ENCODE data around the gene TMCO2. TPM values are rescaled to one million over a fixed set of nuclear protein-coding genes. Genes with fewer than 3 reads are reported as not detected.

The TMCO2 gene
- total RNA-seq, 1 donor from 2014 or later = not detected

GRCh38 chr1:40248412-40248811 lies 675 bp downstream of the TMCO2 start:
- no peaks in the 10 kb centered on the region for H3K27me3 Mint-ChIP-seq
- DNase-seq (ENCODE audit: low spot score, unreplicated experiment) = no peak
- H3K9me3 Mint-ChIP-seq (ENCODE audit: low read depth) = no peaks in the 10 kb centered on the region
- no peak overlapping the region for H3K4me3 Mint-ChIP-seq (ENCODE audit: low read depth)
- no peak for TF ChIP-seq CTCF (IDR thresholded peaks at IDR 0.05; ENCODE audit: unreplicated experiment)
- no peak overlapping the region for H3K27ac Mint-ChIP-seq
- no peaks in the 10 kb centered on the region for H3K36me3 Mint-ChIP-seq (ENCODE audit: insufficient read depth)
- peaks cover 15% of the 10 kb centered on the region for H3K4me1 Mint-ChIP-seq (ENCODE audit: low read depth)

- Mint-ChIP-seq H3K27ac (no peak overlapping the region), H3K9me3 (ENCODE audit: low read depth) (no peaks in the 10 kb centered on the region), H3K36me3 (ENCODE audit: insufficient read depth) (peaks cover 2% of the 10 kb centered on the region), H3K4me1 (ENCODE audit: low read depth) (peaks cover 15% of the 10 kb centered on the region), H3K4me3 (ENCODE audit: low read depth) (no peak overlapping the region), H3K27me3 (no peaks in the 10 kb centered on the region)
- no peak for TF ChIP-seq CTCF (IDR thresholded peaks at IDR 0.05; ENCODE audit: unreplicated experiment)
- DNase-seq (ENCODE audit: low spot score, unreplicated experiment) = no peak
Observed at GRCh38 chr1:40251456-40251855, 3.7 kb downstream of the TMCO2 start.

- H3K36me3 Mint-ChIP-seq (ENCODE audit: insufficient read depth) = peaks cover 2% of the 10 kb centered on the region
- H3K27ac Mint-ChIP-seq = no peak overlapping the region
- H3K27me3 Mint-ChIP-seq = no peaks in the 10 kb centered on the region
- DNase-seq (ENCODE audit: low spot score, unreplicated experiment) = no peak
- no peak for TF ChIP-seq CTCF (IDR thresholded peaks at IDR 0.05; ENCODE audit: unreplicated experiment)
- H3K4me1 Mint-ChIP-seq (ENCODE audit: low read depth) = peaks cover 14% of the 10 kb centered on the region
- no peak overlapping the region for H3K4me3 Mint-ChIP-seq (ENCODE audit: low read depth)
- no peaks in the 10 kb centered on the region for H3K9me3 Mint-ChIP-seq (ENCODE audit: low read depth)
Observed at GRCh38 chr1:40252601-40253000, 4.9 kb downstream of the TMCO2 start.

GRCh38 chr1:40255231-40255630 lies 7.5 kb downstream of the TMCO2 start:
- no peaks in the 10 kb centered on the region for H3K27me3 Mint-ChIP-seq
- no peaks in the 10 kb centered on the region for H3K9me3 Mint-ChIP-seq (ENCODE audit: low read depth)
- DNase-seq (ENCODE audit: low spot score, unreplicated experiment) = no peak
- H3K36me3 Mint-ChIP-seq (ENCODE audit: insufficient read depth) = peaks cover 2% of the 10 kb centered on the region
- H3K4me3 Mint-ChIP-seq (ENCODE audit: low read depth) = no peak overlapping the region
- peaks cover 6% of the 10 kb centered on the region for H3K4me1 Mint-ChIP-seq (ENCODE audit: low read depth)
- no peak for TF ChIP-seq CTCF (IDR thresholded peaks at IDR 0.05; ENCODE audit: unreplicated experiment)
- peak overlapping the region; percentile 1 for H3K27ac Mint-ChIP-seq

- Mint-ChIP-seq H3K4me1 (ENCODE audit: low read depth) (peaks cover 6% of the 10 kb centered on the region), H3K27ac (peak overlapping the region; percentile 99), H3K27me3 (no peaks in the 10 kb centered on the region), H3K9me3 (ENCODE audit: low read depth) (no peaks in the 10 kb centered on the region), H3K36me3 (ENCODE audit: insufficient read depth) (peaks cover 6% of the 10 kb centered on the region), H3K4me3 (ENCODE audit: low read depth) (peak overlapping the region; percentile 89)
- no peak for DNase-seq (ENCODE audit: low spot score, unreplicated experiment)
- TF ChIP-seq CTCF (IDR thresholded peaks at IDR 0.05; ENCODE audit: unreplicated experiment) = no peak
Observed at GRCh38 chr1:40256401-40257084, 8.8 kb downstream of the TMCO2 start.

Measured in progenitor cell of endocrine pancreas (in vitro differentiated cells).